ENCODE results near the gene C12orf57.

Gene C12orf57

DNA sequence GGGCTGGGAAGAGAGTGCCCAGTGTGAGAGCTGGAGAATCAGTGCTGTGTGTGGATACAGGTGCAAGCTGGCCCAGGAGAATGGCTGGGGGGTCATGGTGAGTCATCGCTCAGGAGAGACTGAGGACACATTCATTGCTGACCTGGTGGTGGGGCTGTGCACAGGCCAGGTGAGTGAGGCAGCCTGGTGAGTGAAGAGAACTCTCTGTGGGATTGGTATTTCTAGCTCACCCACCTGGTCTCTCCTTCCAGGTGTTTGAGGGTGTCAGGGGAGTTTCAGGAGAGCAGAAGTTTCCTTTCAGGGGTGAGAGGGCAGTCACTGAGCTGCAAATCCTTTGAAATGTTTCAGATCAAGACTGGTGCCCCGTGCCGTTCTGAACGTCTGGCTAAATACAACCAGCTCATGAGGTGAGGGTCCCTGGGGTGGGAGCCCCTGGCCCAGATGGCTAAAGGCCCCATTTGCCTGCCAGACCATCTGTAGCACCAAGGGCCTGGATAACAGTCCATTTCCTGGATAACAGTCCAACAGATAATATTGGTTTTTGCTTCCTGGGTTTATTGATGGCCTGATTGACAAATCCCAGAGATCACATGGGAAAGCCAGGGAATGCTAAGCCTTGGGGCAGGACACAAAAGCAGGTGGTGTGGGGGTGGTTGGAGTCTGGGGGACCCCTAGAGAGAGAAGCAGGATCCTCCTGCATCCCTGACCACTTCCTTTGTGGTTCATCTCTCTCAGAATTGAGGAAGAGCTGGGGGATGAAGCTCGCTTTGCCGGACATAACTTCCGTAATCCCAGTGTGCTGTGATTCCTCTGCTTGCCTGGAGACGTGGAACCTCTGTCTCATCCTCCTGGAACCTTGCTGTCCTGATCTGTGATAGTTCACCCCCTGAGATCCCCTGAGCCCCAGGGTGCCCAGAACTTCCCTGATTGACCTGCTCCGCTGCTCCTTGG, 21.6 kb upstream of the C12orf57 start:
- Histone ChIP-seq H3K9ac (ENCODE audit: low read depth, low read length) (no peak overlapping the region), H3K27ac (ENCODE audit: low read length) (no peak overlapping the region), H3K36me3 (ENCODE audit: insufficient read depth, low read depth, low read length) (peaks cover 57% of the 10 kb centered on the region), H3K27me3 (ENCODE audit: insufficient read depth, low read length) (no peaks in the 10 kb centered on the region), H3K4me3 (ENCODE audit: low read length) (no peak overlapping the region), H3K4me1 (ENCODE audit: insufficient read depth, low read length) (peaks cover 21% of the 10 kb centered on the region; the same call in 1 of the 2 replicates), H3K9me3 (ENCODE audit: insufficient read depth, low read depth, low read length) (no peaks in the 10 kb centered on the region)

DNA sequence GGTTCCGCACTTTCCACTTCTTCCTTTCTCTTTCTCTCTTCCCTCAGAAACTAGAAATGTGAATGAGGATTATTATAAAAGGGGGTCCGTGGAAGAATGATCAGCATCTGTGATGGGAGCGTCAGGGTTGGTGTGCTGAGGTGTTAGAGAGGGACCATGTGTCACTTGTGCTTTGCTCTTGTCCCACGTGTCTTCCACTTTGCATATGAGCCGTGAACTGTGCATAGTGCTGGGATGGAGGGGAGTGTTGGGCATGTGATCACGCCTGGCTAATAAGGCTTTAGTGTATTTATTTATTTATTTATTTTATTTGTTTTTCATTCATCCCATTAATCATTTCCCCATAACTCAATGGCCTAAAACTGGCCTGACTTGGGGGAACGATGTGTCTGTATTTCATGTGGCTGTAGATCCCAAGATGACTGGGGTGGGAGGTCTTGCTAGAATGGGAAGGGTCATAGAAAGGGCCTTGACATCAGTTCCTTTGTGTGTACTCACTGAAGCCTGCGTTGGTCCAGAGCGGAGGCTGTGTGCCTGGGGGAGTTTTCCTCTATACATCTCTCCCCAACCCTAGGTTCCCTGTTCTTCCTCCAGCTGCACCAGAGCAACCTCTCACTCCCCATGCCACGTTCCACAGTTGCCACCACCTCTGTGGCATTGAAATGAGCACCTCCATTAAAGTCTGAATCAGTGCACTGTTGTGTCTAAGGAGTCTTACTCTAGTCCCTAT, 20.7 kb upstream of the C12orf57 start:
- H3K27me3 ChIP-seq (ENCODE audit: insufficient read depth, low read length): no peaks in the 10 kb centered on the region
- no peaks in the 10 kb centered on the region for H3K9me3 ChIP-seq (ENCODE audit: insufficient read depth, low read depth, low read length)
- no peak overlapping the region for H3K4me3 ChIP-seq (ENCODE audit: low read length)
- H3K4me1 ChIP-seq (ENCODE audit: insufficient read depth, low read length): peaks cover 21% of the 10 kb centered on the region; the same call in 1 of the 2 replicates
- peaks cover 49% of the 10 kb centered on the region for H3K36me3 ChIP-seq (ENCODE audit: insufficient read depth, low read depth, low read length)
- no peak overlapping the region for H3K9ac ChIP-seq (ENCODE audit: low read depth, low read length)
- no peak overlapping the region for H3K27ac ChIP-seq (ENCODE audit: low read length)

DNA sequence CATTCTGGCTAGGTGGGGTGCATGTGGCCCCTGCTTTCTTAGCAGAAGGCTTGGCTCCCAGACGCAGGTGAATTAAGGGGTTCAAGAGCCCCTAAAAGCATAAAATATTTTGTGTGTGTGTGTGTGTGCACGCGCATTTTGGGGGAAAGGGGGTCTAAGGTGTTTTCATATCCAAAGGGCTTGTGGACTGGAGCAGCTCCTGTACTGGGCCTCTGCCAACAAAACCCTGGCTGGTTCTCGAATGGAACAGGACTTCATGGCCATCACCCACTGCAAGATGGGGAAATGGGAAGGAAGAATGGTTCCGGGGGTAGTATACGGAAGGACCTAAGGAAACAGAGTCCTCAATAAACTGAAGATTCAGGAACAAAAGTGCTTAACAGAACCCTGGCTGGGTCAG, 20.0 kb upstream of the C12orf57 start:
- no peaks in the 10 kb centered on the region for H3K9me3 ChIP-seq (ENCODE audit: insufficient read depth, low read depth, low read length)
- peaks cover 21% of the 10 kb centered on the region; the same call in 1 of the 2 replicates for H3K4me1 ChIP-seq (ENCODE audit: insufficient read depth, low read length)
- no peak overlapping the region for H3K4me3 ChIP-seq (ENCODE audit: low read length)
- no peak overlapping the region for H3K27ac ChIP-seq (ENCODE audit: low read length)
- H3K9ac ChIP-seq (ENCODE audit: low read depth, low read length): no peak overlapping the region
- H3K27me3 ChIP-seq (ENCODE audit: insufficient read depth, low read length): no peaks in the 10 kb centered on the region
- peaks cover 48% of the 10 kb centered on the region for H3K36me3 ChIP-seq (ENCODE audit: insufficient read depth, low read depth, low read length)

DNA sequence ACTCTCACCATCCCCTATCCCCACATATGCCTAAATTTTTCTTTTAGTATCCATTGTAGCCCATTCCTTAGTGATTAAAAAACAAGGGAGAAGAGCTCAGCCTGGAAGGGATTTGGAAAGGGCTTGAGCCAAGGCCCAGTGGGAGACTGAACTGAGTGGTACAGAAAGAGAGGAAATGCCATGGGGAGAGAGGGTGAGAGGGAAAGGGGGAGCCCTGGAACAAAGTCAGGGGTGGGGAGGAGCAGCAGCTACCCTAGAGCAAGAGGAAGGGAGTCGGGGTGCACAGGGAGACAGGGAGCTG, 18.6 kb upstream of the C12orf57 start:
- H3K27ac ChIP-seq (ENCODE audit: low read length): peak overlapping the region; percentile 64
- H3K36me3 ChIP-seq (ENCODE audit: insufficient read depth, low read depth, low read length): peaks cover 42% of the 10 kb centered on the region
- H3K9ac ChIP-seq (ENCODE audit: low read depth, low read length): peak overlapping the region; percentile 70; the same call in 1 of the 2 replicates
- H3K4me1 ChIP-seq (ENCODE audit: insufficient read depth, low read length): peaks cover 33% of the 10 kb centered on the region; the same call in 1 of the 2 replicates
- no peaks in the 10 kb centered on the region for H3K27me3 ChIP-seq (ENCODE audit: insufficient read depth, low read length)
- H3K4me3 ChIP-seq (ENCODE audit: low read length): peak overlapping the region; percentile 74; the same call in 1 of the 2 replicates
- no peaks in the 10 kb centered on the region for H3K9me3 ChIP-seq (ENCODE audit: insufficient read depth, low read depth, low read length)

DNA sequence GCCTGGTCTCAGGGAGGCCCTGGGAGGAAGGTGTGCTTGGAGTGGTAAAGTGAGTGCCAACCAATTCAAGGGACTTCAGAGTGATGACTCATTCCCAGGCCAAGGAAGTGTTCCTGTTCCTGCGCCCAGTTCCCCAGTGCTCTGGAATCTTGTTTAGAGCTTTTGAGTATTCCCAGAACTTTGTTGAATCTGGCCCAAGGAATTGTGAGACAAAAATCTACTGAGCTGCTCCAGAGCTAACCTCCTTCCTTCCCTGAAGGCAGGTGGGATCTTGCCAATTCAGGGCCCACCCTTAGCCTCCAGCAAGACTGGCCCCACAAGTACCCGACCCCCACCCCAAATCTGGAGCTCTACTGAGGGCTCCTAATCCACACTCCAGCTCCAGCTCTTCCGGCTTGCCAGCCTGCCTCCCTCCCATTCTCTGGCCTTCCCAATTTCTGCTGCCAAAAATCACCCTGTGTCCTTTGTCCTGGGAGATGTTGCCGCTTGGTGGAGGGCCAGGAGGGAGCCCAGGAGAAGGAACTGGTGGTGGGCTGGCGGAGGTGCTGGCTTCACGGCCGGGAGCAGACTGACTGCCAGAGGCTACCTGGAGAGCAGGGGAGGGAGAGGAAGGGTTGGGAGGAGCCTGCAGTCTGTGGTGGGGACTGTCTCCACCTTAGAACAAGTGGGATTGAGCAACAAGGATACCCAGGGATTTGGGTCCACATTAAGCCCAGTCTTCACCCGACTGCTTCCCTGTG, 18.1 kb upstream of the C12orf57 start:
- peak overlapping the region; percentile 74 for H3K4me3 ChIP-seq (ENCODE audit: low read length)
- peaks cover 33% of the 10 kb centered on the region; the same call in 1 of the 2 replicates for H3K4me1 ChIP-seq (ENCODE audit: insufficient read depth, low read length)
- peak overlapping the region; percentile 70; the same call in 1 of the 2 replicates for H3K9ac ChIP-seq (ENCODE audit: low read depth, low read length)
- peaks cover 41% of the 10 kb centered on the region for H3K36me3 ChIP-seq (ENCODE audit: insufficient read depth, low read depth, low read length)
- H3K27me3 ChIP-seq (ENCODE audit: insufficient read depth, low read length): no peaks in the 10 kb centered on the region
- H3K9me3 ChIP-seq (ENCODE audit: insufficient read depth, low read depth, low read length): no peaks in the 10 kb centered on the region
- H3K27ac ChIP-seq (ENCODE audit: low read length): peak overlapping the region; percentile 64

DNA sequence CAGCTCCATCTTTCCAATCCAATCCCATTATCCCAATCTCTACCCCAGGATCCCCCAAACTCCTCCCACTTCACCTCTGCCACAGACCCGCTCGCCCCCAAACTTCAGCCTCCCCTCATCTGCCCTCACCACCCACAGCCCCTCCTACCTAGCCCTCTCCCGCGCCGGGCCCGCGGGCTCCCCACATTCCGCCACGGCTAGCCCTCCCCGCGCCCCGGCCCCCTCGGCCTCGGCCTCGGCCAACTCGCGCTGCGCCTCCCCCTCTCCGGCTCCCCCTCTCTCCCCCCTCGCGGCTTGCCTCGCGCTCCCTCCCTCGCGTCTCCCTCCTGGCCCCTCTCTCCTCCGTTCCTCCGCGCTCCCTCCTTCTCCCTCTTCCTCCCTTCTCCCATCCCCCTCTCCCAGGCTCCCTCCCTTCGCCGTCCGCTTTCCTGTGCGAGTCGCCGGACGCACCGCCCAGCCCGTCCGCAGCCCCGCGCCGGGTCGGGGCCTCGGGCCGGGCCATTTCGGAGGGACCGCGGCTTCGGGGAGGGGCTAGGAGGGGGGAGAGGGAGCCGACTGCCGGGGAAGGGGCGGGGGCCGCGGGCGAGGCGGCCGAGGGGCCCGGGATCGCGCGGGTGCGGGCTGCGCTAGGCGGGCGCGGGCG, 16.3 kb upstream of the C12orf57 start, which contains the start of gene ATN1:
Gene ATN1, plus strand, starts transcription at position 581 of the 643 bp plus-strand sequence. CDS start 6,043 bp downstream, outside the sequence.
- Histone ChIP-seq H3K36me3 (ENCODE audit: insufficient read depth, low read depth, low read length) (peaks cover 29% of the 10 kb centered on the region), H3K4me1 (ENCODE audit: insufficient read depth, low read length) (peaks cover 33% of the 10 kb centered on the region; the same call in 1 of the 2 replicates), H3K9ac (ENCODE audit: low read depth, low read length) (peak within 1 kb of the TSS; percentile 90), H3K9me3 (ENCODE audit: insufficient read depth, low read depth, low read length) (no peaks in the 10 kb centered on the region), H3K27ac (ENCODE audit: low read length) (peak within 1 kb of the TSS; percentile 64), H3K4me3 (ENCODE audit: low read length) (peak within 1 kb of the TSS; percentile 97), H3K27me3 (ENCODE audit: insufficient read depth, low read length) (no peaks in the 10 kb centered on the region)

DNA sequence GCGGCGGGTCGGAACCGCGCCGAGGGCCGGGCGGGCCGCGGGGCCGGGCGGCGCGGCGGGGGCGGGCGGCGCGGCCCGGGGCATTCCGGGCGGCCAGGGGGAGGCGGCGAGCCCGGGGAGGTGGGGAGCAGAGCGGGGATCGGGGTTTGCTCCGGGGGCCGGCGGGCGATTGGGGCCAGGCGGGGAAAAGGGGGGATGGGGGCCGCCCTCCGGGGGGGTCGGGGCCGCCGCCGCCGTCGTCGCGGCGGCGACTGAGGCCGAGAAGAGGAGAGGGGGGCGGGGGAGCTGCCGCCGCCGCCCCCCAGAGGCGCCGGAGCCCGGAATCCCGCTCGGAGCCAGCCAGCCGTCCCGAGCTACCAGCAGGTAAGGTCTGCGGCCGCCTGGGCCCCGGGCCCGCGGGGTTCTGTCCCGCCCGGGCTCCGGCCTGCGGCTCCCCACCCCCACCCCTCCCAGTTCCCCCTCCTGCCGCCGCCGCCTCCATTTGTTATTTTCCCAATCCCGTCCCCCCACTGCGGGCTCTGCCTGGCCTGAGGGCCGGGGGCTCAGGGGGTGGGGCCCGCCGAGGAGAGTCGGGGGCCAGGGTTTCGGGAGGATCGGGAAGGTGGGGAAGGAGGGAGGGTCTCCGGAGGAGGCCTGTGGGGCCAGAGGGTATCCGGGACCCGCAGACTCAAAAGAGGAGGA, 15.7 kb upstream of the C12orf57 start:
- Histone ChIP-seq H3K36me3 (ENCODE audit: insufficient read depth, low read depth, low read length) (peaks cover 29% of the 10 kb centered on the region; the same call in 1 of the 2 replicates), H3K9me3 (ENCODE audit: insufficient read depth, low read depth, low read length) (no peaks in the 10 kb centered on the region), H3K9ac (ENCODE audit: low read depth, low read length) (peak overlapping the region; percentile 90), H3K27me3 (ENCODE audit: insufficient read depth, low read length) (no peaks in the 10 kb centered on the region), H3K4me3 (ENCODE audit: low read length) (peak overlapping the region; percentile 97), H3K27ac (ENCODE audit: low read length) (peak overlapping the region; percentile 53), H3K4me1 (ENCODE audit: insufficient read depth, low read length) (peaks cover 33% of the 10 kb centered on the region; the same call in 1 of the 2 replicates)

DNA sequence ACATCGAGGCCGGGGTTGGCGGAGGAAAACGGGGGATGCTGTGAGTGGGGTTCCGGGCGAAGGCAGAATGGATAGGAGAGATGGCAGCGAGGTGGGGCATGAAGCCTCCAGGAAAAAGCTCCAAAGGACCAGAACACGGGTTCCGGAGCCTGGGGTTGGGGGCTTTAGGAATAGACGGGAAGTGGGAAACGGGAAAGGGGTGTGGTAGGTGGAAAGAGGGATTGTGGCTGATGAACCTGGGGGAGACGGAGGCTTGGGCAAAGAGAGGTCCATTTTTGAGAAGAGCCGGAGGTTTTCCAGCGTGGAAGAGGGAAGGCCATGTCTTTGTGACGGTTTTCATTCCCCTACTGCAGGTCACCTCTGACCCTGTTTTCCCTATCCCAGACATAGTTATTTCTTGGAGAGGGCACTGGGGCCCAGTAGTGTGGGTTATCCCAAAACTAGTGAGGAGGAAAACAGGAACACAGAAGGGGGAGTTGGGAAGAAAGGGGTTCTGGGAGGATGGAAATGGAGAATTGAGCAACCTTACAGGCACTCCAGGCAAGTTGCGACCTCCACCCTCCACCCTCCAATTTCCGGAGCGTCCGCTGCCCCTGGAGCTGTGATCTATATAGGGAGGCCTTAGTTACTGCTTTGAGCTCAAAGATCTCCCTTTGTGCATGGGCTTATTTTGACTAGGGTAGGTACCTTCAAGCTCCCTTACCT, 15.0 kb upstream of the C12orf57 start:
- H3K4me1 ChIP-seq (ENCODE audit: insufficient read depth, low read length): peaks cover 33% of the 10 kb centered on the region; the same call in 1 of the 2 replicates
- H3K27me3 ChIP-seq (ENCODE audit: insufficient read depth, low read length): no peaks in the 10 kb centered on the region
- peak overlapping the region; percentile 97 for H3K4me3 ChIP-seq (ENCODE audit: low read length)
- peak overlapping the region; percentile 90 for H3K9ac ChIP-seq (ENCODE audit: low read depth, low read length)
- peak overlapping the region; percentile 53 for H3K27ac ChIP-seq (ENCODE audit: low read length)
- H3K9me3 ChIP-seq (ENCODE audit: insufficient read depth, low read depth, low read length): no peaks in the 10 kb centered on the region
- H3K36me3 ChIP-seq (ENCODE audit: insufficient read depth, low read depth, low read length): peaks cover 29% of the 10 kb centered on the region

DNA sequence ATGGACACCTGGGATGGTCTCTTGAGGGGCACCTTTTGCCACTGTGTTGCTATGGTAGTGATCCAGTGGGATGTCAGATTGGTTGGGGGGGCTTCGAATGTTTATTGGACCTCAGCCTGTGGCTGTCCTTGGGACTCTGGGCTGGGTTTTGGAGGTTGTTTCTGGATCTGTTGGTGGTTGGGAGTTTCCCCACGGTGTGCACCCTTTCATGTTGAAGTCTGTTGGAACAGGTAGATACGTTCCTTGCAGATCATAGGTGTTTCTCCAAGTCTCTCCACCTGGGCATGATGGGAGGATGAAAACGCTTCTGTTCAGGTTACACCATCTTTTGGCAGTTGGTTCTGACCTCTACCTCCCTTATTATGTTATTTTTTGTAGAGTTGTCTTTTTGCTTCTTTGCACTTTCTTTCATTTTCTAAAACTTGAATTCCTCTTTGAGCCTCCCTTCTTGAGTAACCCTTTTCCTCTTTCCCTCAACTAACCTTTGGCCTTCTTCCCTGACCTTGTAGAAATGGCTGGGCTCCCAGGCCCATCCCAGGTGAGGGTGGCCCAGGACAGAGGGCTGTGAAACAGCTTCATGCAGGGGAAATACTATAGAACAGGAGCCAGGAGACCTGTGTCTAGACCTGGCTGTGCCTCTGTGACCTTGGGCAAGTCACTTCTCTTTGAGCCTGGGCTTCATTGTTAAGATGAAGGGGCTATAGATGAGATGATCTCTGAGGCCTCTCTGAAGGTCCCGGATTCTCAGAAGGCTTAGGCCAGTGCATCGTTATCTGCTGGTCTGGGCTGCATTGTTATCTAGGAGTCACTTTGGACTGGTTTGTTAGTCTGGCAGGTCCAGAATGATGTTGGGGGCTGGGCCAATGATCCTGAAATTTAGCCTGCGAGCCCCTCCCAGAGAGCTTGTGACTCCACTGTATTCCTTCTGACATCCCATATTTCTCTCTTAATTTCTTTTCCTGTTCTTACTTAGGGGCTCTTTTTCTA, 14.1 kb upstream of the C12orf57 start:
- Histone ChIP-seq H3K27ac (ENCODE audit: low read length) (no peak overlapping the region), H3K9ac (ENCODE audit: low read depth, low read length) (peak overlapping the region; percentile 90; the same call in 1 of the 2 replicates), H3K27me3 (ENCODE audit: insufficient read depth, low read length) (no peaks in the 10 kb centered on the region), H3K4me1 (ENCODE audit: insufficient read depth, low read length) (peaks cover 29% of the 10 kb centered on the region; the same call in 1 of the 2 replicates), H3K4me3 (ENCODE audit: low read length) (peak overlapping the region; percentile 97), H3K9me3 (ENCODE audit: insufficient read depth, low read depth, low read length) (no peaks in the 10 kb centered on the region), H3K36me3 (ENCODE audit: insufficient read depth, low read depth, low read length) (peaks cover 35% of the 10 kb centered on the region)
